ENCODE results near the gene KCMF1.
A peak's percentile ranks its signal among the peaks of the same experiment; 100 is the strongest.

Gene KCMF1

DNA sequence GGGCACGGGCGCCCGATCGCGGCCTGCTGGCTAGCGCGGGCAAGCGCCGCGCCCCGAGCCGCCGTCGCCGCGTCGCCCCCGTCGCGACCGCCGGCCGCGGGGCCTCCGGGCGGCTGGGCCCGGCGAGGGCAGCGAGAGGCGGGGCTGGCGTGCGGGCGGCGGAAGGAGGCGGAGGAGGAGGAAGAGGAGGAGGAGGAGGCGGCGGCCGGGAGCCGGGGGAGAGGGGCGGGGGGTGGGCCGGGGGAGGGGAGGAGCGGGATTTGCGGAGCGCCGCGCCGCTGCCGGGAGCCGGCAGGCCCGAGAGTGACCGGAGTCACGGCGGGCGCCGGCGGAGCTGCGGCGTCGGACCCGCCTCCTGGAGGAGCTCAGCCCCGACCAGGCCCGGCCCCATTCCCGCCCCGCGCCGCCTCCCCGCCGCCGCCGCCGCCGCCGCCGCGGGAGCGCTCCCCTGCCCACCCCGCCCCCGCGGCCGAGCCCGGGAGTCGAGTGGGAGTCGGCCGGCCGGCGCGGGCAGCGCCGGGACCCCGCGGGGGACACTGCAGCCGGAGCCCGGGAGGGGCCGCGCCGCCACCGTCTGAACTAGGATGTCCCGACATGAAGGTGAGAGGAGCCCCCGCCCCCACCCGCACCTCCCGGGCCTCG is at the start of gene KCMF1:
Gene KCMF1, plus strand, starts transcription at position 294 of the 642 bp plus-strand sequence. Its CDS starts 291 bp downstream, at position 585.
- Mint-ChIP-seq H3K27ac (peak within 1 kb of the TSS; percentile 100), H3K4me3 (peak within 1 kb of the TSS; percentile 97), H3K9me3 (no peaks in the 10 kb centered on the region), H3K27me3 (no peaks in the 10 kb centered on the region), H3K36me3 (ENCODE audit: low read depth) (peaks cover 66% of the 10 kb centered on the region), H3K4me1 (ENCODE audit: low read depth) (peaks cover 48% of the 10 kb centered on the region)
- peak; percentile 84 for DNase-seq

DNA sequence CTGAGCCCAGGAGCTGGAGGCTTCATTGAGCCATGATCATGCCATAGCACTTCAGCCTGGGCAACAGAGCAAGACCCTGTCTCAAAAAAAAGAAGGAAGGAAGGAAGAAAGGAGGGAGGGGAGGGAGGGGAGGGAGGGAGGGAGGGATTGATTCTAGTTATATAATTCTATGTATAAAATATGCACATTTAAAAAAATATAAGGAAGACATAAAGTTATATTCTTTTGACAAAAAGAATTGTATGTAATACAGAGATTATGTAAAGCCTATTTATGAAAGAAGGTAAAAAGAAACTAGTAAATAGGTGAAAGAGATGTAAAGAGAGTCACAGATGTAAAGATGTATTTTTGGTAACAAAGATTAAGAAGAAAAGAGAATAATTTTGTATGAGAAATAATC is 48.0 kb upstream of the KCMF1 start:
- Mint-ChIP-seq H3K9me3 (no peaks in the 10 kb centered on the region), H3K4me3 (no peak overlapping the region), H3K27me3 (no peaks in the 10 kb centered on the region), H3K27ac (no peak overlapping the region), H3K36me3 (ENCODE audit: low read depth) (peaks cover 1% of the 10 kb centered on the region), H3K4me1 (ENCODE audit: low read depth) (peaks cover 67% of the 10 kb centered on the region)
- DNase-seq: no peak

DNA sequence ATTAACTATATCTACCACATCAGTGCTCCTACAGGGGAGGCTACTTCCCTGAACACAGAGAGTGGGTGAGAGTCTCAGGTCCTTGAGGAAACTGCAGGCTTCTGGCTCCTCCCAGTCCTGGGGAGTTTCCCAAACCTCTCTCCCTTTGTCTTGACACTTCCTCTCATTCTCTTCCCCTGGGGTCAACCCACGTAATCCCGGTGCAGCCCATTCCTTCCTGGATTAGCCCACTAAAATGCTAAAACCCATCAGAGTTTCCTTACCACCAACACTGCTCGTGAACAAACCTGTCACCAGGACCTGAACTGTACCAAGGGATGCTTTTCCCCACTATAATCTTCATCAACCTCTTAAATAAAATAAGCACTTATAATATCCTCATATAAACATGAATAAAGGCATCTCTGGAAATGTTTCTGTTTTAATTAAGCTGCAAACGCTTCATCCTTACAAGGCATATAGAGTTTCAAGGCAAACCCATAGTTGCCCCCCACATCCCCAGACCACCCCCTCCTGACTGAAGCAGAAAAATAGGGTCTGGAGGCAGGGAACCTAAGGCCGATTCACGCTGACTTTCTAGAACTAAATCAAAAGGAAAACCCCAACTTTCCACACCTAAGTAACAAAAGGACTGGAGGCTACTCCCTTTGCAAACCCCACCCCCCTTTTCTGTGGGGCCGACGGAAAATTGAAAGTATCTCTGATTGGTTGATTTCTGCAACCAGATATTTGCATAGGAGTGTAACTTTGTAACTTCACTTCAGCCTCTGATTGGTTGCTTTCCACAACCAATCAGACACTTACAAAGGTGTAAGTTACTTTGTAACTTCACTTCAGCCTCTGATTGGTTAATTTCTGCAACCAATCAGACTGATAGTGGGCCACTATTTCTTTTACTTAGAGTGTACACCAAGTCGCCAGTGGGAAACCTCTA is 46.5 kb upstream of the KCMF1 start:
- H3K36me3 Mint-ChIP-seq (ENCODE audit: low read depth): peaks cover 1% of the 10 kb centered on the region
- no peaks in the 10 kb centered on the region for H3K9me3 Mint-ChIP-seq
- peak overlapping the region; percentile 87 for H3K27ac Mint-ChIP-seq
- H3K4me3 Mint-ChIP-seq: peak overlapping the region; percentile 65
- peak; percentile 38 for DNase-seq
- H3K4me1 Mint-ChIP-seq (ENCODE audit: low read depth): peaks cover 54% of the 10 kb centered on the region
- H3K27me3 Mint-ChIP-seq: no peaks in the 10 kb centered on the region

DNA sequence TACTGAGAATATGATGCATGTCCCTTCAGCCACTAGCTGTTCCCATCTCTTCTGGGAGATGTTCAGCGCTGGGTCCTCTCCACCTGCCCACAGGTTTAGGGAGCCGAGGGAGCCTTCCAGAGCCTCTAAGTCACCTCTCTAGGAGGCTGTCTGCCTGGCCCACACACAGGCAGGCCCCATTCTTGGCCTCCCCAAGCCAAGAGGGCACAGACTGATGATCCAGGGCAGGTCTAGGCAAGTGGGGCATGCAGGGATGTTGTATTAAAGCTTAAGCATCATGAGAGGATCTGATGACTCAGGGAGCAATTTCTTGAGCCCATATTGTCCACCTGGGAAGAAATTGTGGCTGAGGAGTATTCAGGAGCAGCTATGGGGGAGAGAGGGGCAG is 45.6 kb upstream of the KCMF1 start:
- peak overlapping the region; percentile 82 for H3K4me3 Mint-ChIP-seq
- no peaks in the 10 kb centered on the region for H3K9me3 Mint-ChIP-seq
- peak overlapping the region; percentile 87 for H3K27ac Mint-ChIP-seq
- no peaks in the 10 kb centered on the region for H3K27me3 Mint-ChIP-seq
- DNase-seq: no peak
- peaks cover 47% of the 10 kb centered on the region for H3K4me1 Mint-ChIP-seq (ENCODE audit: low read depth)
- H3K36me3 Mint-ChIP-seq (ENCODE audit: low read depth): peaks cover 1% of the 10 kb centered on the region

DNA sequence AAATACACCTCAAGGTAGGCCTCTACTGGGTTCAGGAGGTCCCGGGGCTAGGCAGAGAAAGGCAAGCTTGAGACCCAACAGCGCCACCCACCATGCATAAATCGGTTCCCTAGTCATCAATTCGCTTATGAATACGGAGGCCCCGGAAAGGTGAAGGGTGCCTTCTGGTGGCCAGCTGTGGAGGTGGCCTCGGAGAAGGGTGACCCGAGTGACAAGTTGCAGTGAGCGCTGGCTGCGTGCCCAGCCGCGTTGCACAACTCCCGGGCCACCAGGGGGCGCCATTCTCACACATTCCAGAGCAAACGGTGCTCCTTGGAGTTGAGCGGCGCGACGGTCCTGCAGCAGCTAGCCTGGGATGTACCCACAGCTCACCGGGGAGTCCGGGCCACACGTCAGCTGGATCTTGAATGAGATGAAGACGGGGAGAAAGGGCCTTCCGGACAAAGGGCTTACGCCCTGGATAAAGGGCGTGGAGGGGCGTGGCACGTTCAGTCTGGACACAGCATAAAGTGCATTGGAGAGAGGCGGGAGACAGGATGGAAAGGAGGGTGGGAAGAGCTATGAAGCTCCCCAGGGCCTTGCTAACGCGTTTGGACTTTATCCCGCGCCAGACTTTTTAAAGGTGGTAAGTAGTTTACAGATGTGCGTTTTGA is 45.1 kb upstream of the KCMF1 start:
- Mint-ChIP-seq H3K36me3 (ENCODE audit: low read depth) (peaks cover 1% of the 10 kb centered on the region), H3K27ac (peak overlapping the region; percentile 87), H3K27me3 (no peaks in the 10 kb centered on the region), H3K4me1 (ENCODE audit: low read depth) (peaks cover 44% of the 10 kb centered on the region), H3K9me3 (no peaks in the 10 kb centered on the region), H3K4me3 (peak overlapping the region; percentile 82)
- DNase-seq: peak; percentile 100

DNA sequence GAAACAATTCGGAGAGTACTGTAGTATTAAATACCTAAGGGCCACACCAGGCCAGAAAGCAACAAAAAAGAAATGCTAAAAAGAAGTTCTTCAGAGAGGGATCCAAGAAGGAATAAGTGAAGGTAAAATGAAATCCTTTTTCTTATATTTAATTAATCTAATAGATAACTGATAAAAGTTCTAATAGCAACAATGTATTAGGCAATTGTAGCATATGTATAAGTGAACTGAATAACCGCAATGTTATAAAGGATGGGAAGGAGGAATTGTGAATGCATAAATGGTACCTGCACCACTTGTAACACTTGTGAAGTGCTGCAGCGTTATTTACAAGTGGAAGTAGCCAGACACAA is 43.7 kb upstream of the KCMF1 start:
- no peak for DNase-seq
- Mint-ChIP-seq H3K27me3 (no peaks in the 10 kb centered on the region), H3K36me3 (ENCODE audit: low read depth) (peaks cover 1% of the 10 kb centered on the region), H3K4me1 (ENCODE audit: low read depth) (peaks cover 51% of the 10 kb centered on the region), H3K27ac (peak overlapping the region; percentile 87), H3K9me3 (no peaks in the 10 kb centered on the region), H3K4me3 (peak overlapping the region; percentile 82)

DNA sequence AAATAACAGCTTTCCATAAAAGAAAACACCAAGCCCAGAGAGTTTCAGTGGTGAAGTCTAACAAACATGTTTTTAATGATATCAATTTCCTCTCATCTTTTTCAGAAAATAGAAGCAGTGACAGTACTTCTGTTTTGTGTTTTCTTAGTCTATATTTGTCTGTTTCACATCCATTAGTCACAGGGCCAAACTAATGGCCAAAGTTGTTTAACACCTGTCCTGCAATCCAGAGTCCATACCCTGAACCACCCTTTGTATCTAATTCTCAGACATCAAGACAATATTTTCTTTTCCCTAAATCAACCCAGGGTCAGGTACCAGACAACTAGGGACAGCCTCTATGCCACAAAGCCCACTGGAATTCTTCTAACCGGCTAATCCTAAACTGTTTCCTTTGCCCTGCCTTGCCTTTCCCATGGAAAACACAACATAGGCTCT is 39.6 kb upstream of the KCMF1 start:
- Mint-ChIP-seq H3K4me3 (no peak overlapping the region), H3K9me3 (no peaks in the 10 kb centered on the region), H3K27me3 (no peaks in the 10 kb centered on the region), H3K4me1 (ENCODE audit: low read depth) (peaks cover 30% of the 10 kb centered on the region), H3K27ac (no peak overlapping the region), H3K36me3 (ENCODE audit: low read depth) (no peaks in the 10 kb centered on the region)
- no peak for DNase-seq

DNA sequence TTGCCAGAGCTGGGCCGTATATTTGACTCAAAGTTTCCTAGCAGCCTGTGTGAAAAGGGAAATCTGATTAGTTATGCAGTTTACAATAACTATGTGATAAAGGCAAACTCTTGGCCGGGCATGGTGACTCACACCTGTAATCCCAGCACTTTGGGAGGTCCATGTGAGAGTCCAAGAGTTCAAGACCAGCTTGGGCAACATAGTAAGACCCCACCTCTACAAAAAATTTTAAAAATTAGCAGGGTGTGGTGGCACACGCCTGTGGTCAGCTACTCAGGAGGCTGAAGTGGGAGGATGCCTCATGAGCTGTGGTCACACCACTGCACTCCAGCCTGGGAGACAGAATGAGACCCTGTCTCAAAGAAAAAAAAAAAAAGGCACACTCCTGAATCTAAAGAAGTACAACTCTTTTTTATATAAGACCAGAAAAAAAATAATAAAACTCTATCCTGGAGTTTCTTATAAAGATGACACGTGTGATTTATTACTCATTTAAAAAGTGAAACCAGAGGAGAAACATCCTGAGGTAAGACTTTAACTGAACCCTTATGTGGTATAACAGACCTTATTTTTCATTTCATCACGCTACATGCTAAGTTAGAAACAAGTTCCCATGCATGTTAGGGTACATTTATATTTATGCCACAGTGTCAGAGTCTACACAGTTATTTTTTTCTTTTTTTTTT is 32.6 kb upstream of the KCMF1 start:
- Mint-ChIP-seq H3K27ac (peak overlapping the region; percentile 95), H3K36me3 (ENCODE audit: low read depth) (peaks cover 2% of the 10 kb centered on the region), H3K9me3 (peaks cover 5% of the 10 kb centered on the region), H3K27me3 (no peaks in the 10 kb centered on the region), H3K4me3 (peak overlapping the region; percentile 56), H3K4me1 (ENCODE audit: low read depth) (peaks cover 60% of the 10 kb centered on the region)
- DNase-seq: peak; percentile 72

DNA sequence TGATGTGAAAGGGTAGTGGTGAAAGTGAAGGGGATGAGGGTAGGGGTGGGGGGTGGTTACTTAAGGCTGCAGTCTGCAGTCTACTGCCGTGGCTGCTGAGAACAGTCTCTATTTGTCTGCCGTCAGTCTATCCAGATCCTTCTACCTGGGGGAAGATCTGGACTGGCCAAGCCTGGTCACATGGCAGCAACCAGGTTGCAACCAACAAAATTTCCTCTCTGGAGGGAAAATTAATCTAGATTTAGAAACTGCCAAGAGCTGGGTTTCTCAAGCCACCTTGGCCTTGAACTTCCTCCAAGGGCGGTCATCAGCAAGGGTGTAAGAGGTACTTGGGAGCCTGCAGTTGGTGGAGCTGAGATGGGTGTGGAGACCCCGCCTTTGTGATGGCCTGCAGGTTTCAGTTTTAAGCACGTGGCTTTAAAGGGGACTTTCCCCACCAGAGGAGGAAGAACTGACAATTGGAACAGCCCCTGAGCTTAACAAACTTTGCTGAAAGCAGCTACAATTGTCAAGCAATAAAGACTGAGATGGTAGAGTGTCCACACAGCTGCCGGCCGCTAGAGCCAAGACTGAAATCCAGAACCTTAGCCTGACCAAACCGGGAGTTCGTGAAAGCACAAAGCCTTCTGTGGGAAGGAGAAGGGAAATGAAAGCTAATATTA is 31.4 kb upstream of the KCMF1 start:
- Mint-ChIP-seq H3K9me3 (peaks cover 5% of the 10 kb centered on the region), H3K27ac (peak overlapping the region; percentile 95), H3K4me1 (ENCODE audit: low read depth) (peaks cover 70% of the 10 kb centered on the region), H3K27me3 (no peaks in the 10 kb centered on the region), H3K4me3 (peak overlapping the region; percentile 56), H3K36me3 (ENCODE audit: low read depth) (peaks cover 2% of the 10 kb centered on the region)
- DNase-seq: peak; percentile 76

DNA sequence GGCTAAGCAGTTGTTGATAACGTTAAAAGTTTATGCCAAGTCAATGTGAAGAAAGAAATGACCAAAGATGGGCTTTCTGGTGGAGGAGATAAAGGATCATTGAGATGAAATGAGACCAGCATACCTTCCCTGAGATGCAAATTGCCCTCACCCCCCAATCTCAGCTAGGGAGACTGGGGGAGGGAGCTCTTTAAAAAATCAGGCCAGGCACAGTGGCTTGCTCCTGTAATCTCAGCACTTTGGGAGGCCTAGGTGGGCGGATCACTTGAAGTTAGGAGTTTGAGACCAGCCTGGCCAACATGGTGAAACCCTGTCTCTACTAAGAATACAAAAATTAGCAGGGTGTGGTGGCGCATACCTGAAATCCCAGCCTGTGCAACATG is 30.9 kb upstream of the KCMF1 start:
- H3K4me3 Mint-ChIP-seq: peak overlapping the region; percentile 56
- no peak for DNase-seq
- peaks cover 5% of the 10 kb centered on the region for H3K9me3 Mint-ChIP-seq
- no peaks in the 10 kb centered on the region for H3K27me3 Mint-ChIP-seq
- peaks cover 2% of the 10 kb centered on the region for H3K36me3 Mint-ChIP-seq (ENCODE audit: low read depth)
- peaks cover 75% of the 10 kb centered on the region for H3K4me1 Mint-ChIP-seq (ENCODE audit: low read depth)
- H3K27ac Mint-ChIP-seq: peak overlapping the region; percentile 95

DNA sequence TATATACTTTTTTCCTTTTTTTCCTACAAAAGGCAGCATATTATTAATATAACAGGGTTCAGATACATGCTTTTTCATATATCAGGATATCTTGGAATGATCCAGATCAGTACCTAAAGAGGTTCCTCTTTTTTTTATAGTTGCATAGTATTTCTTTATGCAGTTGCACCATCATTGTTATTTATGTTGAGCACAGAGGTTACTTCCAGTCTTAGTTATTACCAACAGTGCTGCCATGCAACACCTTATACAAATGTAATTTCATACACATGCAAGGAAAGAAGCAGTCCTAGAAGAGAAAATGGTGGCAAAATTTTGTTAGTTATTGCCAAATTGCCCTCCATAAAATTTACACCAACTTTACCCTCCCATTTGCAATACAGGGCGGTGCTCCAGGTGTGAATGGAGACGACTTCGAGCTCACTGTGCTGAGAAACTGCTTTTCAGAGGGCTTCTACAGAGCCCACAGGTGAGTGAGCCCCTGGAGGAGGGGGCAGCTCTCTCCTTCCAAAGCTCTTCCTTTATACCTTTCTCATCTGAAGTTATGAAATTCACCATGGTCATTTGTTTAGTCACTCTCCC is 30.0 kb upstream of the KCMF1 start:
- H3K27me3 Mint-ChIP-seq: no peaks in the 10 kb centered on the region
- no peak for DNase-seq
- H3K27ac Mint-ChIP-seq: peak overlapping the region; percentile 18
- H3K9me3 Mint-ChIP-seq: peaks cover 5% of the 10 kb centered on the region
- H3K36me3 Mint-ChIP-seq (ENCODE audit: low read depth): peaks cover 2% of the 10 kb centered on the region
- H3K4me3 Mint-ChIP-seq: no peak overlapping the region
- H3K4me1 Mint-ChIP-seq (ENCODE audit: low read depth): peaks cover 81% of the 10 kb centered on the region

DNA sequence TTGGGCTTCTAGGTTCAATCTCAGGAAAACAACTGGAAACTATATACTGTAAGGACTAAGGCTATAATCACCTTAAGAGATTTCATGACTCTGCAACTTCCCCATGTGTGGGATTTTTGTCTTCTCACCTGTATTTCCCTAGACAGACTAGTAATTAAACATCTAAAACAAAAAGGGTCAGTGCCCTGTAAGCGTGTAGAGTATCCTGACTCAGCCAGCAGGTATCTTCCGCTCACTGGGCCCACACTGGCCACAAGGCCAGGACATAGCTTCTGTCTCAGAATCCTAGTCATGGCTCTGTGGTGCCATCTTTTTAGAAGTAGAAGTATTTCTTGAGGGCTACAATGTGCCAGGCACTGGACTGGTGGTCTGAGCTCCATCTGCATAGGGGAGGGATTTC is 28.8 kb upstream of the KCMF1 start:
- H3K4me3 Mint-ChIP-seq: no peak overlapping the region
- no peak for DNase-seq
- H3K36me3 Mint-ChIP-seq (ENCODE audit: low read depth): peaks cover 2% of the 10 kb centered on the region
- H3K27ac Mint-ChIP-seq: peak overlapping the region; percentile 88
- peaks cover 2% of the 10 kb centered on the region for H3K9me3 Mint-ChIP-seq
- H3K27me3 Mint-ChIP-seq: no peaks in the 10 kb centered on the region
- peaks cover 81% of the 10 kb centered on the region for H3K4me1 Mint-ChIP-seq (ENCODE audit: low read depth)

DNA sequence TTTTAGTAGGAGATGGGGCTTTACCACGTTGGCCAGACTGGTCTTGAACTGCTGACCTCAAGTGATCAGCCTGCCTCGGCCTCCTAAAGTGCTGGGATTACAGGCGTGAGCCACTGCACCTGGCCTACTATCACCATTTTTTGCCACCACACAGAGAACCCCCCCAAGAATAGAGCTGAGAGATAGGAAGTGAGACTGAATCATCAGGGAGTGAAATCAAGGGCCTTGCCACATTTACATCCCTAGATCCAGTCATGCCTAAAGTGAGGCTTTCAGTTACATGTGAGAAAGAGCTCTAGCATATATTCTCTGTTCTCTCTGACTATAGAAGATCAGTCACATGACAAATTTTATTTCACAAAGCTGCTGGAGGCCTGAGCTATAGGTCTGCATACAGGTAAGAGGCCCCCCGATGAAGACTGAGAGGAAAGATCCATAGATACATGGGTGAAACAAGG is 28.0 kb upstream of the KCMF1 start:
- DNase-seq: peak; percentile 23
- no peaks in the 10 kb centered on the region for H3K27me3 Mint-ChIP-seq
- H3K4me1 Mint-ChIP-seq (ENCODE audit: low read depth): peaks cover 80% of the 10 kb centered on the region
- no peak overlapping the region for H3K4me3 Mint-ChIP-seq
- peaks cover 2% of the 10 kb centered on the region for H3K36me3 Mint-ChIP-seq (ENCODE audit: low read depth)
- H3K9me3 Mint-ChIP-seq: no peaks in the 10 kb centered on the region
- H3K27ac Mint-ChIP-seq: peak overlapping the region; percentile 88

Measured in activated T-cell treated with anti-CD3 and anti-CD28 coated beads, Interleukin-2, amount 50 U/mL, for 24 hours (primary cell).